Bronchial smooth muscle cell (primary cell): ENCODE results near the gene PCBP3. TPM values are rescaled to one million over a fixed set of nuclear protein-coding genes. Genes with fewer than 3 reads are reported as not detected.

Source experiments
- total RNA-seq: library from RNA; depleted of rRNA; stranded (reverse); fragments of >200 nt; gene quantifications from 2 replicates; pipeline ENCODE4 v1.2.1, GENCODE V29; 2014

PCBP3 gene
- 0.69 and 1.1 TPM in 2 replicates for total RNA-seq

DNA sequence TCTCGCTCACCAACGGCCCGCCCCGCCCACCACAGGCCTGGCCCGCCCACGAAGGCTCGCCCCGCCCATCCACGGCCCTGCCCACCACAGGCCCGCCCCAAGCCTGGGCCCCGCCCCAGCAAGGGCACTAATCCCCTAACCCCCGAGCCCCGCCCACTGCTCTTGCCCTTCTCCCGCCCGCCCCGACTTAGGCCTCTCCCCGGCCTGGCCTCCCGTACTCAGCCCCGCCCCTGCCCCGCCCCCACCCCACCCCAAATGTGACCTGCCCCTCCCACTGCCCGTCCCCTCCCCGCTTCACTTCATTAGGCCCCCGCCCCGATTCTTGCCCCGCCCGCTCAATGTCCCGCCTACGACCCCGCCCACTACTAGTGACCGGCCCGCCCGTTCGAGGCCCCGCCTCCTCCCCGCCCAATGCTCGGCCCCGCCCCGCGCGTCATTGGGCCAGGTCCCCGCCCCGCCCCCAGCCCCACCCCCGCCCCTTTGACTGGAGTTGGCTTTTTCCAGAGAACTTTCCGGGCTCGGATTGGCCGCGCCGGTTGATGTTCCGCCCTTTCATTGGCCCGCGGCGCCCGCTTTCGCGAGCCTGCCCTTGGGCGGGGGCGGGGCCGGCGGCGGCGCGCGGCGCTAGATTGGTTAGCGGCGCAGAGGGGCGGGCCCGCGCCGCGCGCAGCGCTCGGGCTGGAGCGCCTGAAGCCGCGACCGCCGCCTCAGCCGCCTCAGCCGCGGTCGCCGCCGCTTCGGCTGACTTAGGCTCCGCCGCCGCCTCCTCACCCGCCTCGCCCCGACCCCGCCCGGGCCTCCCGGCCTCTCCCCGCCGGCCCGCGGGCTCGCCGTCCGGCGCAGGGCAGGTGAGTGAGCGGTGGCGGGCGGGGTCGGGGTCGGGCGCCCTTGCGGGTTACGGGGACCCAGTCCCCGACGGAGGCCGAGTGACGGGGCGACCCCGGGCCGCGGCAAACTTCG, at the start of gene PCBP3:
TSS of gene PCBP3 (plus strand) at position 705 of the 960 bp plus-strand sequence. CDS start 206,361 bp downstream, outside the sequence.

GRCh38 chr21:45981151-45982091, 337.9 kb downstream of the PCBP3 start, which contains the start of gene COL6A1:
COL6A1 (plus strand) TSS chr21:45981770; CDS start chr21:45981851, 81 bp downstream.

Other genes with a start within 250 kb of the PCBP3 start
- gene COL18A1, start 238.6 kb upstream of the PCBP3 start, total RNA-seq, result 39.7 and 44.2 TPM in 2 replicates
- gene SLC19A1, start 101.3 kb upstream of the PCBP3 start, total RNA-seq, result 0.94 and 2.2 TPM in 2 replicates